Effector memory CD4-positive, alpha-beta T cell (primary cell): ENCODE measurements around the gene PCDHGB5.
"Not testable (repeated sequence)": the region's sequence is repeated elsewhere in the genome, so short reads cannot be mapped to it uniquely, and the experiment has no call there.

Source experiments
- DNase-seq, 3 donors: peaks; one replicate each; pipeline ENCODE4 v3.0.0-alpha.2; 2020
- H3K27ac ChIP-seq: 2 replicates; pipeline ENCODE4 v1.7.0; 2013; ENCODE audit warnings: mild to moderate bottlenecking, low read length, moderate library complexity; ENCODE audit not compliant: insufficient read depth, poor library complexity, severe bottlenecking
- H3K27me3 ChIP-seq: replicated peaks from 2 replicates; pipeline ENCODE4 v1.7.0; 2013; ENCODE audit warnings: mild to moderate bottlenecking, low read length; ENCODE audit not compliant: insufficient read depth, control insufficient read depth, poor library complexity, severe bottlenecking
- H3K36me3 ChIP-seq: 2 replicates; pipeline ENCODE4 v1.7.0; 2013; ENCODE audit warnings: mild to moderate bottlenecking, low read length, moderate library complexity; ENCODE audit not compliant: control insufficient read depth, insufficient read depth
- H3K4me1 ChIP-seq: 2 replicates; pipeline ENCODE4 v1.7.0; 2013; ENCODE audit warnings: low read length, mild to moderate bottlenecking; ENCODE audit not compliant: control insufficient read depth, insufficient read depth, poor library complexity, severe bottlenecking
- H3K4me3 ChIP-seq: 2 replicates; pipeline ENCODE4 v1.7.0; 2013; ENCODE audit warnings: low read length, low read depth, mild to moderate bottlenecking; ENCODE audit not compliant: insufficient read depth, poor library complexity, severe bottlenecking
- H3K9me3 ChIP-seq: 2 replicates; pipeline ENCODE4 v1.7.0; 2013; ENCODE audit warnings: mild to moderate bottlenecking, low read length, moderate library complexity; ENCODE audit not compliant: control insufficient read depth

PCDHGB5 gene

DNA sequence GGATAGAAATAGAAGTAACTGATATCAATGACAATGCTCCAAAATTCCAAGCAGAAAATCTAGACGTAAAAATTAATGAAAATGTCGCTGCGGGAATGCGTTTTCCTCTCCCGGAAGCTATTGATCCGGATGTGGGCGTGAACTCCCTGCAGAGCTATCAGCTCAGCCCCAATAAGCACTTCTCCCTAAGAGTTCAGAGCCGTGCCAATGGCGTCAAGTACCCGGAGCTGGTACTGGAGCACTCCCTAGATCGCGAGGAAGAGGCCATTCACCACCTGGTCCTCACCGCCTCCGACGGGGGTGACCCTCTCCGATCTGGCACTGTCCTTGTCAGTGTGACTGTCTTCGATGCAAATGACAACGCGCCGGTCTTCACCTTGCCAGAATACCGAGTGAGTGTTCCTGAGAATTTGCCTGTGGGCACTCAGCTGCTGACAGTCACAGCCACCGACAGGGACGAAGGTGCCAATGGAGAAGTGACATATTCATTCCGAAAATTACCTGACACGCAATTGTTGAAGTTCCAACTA is 15.9 kb downstream of the PCDHGB5 start:
- peaks cover 58% of the 10 kb centered on the region for H3K27me3 ChIP-seq
- no peak overlapping the region for H3K27ac ChIP-seq
- H3K36me3 ChIP-seq, result no peaks in the 10 kb centered on the region
- no peak for DNase-seq
- H3K4me3 ChIP-seq, result peak overlapping the region; percentile 37
- H3K4me1 ChIP-seq, result peaks cover 7% of the 10 kb centered on the region
- peaks cover 7% of the 10 kb centered on the region for H3K9me3 ChIP-seq

GRCh38 chr5:141414548-141415274 is 17.0 kb downstream of the PCDHGB5 start:
- H3K36me3 ChIP-seq, H3K4me3 ChIP-seq, DNase-seq, H3K9me3 ChIP-seq, H3K27ac ChIP-seq, H3K4me1 ChIP-seq: not testable (repeated sequence)
- H3K27me3 ChIP-seq, result peaks cover 61% of the 10 kb centered on the region

DNA sequence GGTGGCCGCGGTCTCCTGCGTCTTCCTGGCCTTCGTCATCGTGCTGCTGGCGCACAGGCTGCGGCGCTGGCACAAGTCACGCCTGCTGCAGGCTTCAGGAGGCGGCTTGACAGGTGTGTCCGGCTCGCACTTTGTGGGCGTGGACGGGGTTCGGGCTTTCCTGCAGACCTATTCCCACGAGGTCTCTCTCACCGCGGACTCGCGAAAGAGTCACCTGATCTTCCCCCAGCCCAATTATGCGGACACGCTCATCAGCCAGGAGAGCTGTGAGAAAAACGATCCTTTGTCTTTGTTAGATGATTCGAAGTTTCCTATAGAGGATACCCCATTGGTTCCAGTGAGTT is 17.5 kb downstream of the PCDHGB5 start:
- peaks cover 63% of the 10 kb centered on the region for H3K27me3 ChIP-seq
- not testable (repeated sequence) for H3K4me3 ChIP-seq, H3K9me3 ChIP-seq, H3K36me3 ChIP-seq, DNase-seq, H3K4me1 ChIP-seq, H3K27ac ChIP-seq

GRCh38 chr5:141417494-141418172 is 19.9 kb downstream of the PCDHGB5 start, which contains the start of gene PCDHGB7:
Gene PCDHGB7, plus strand, starts transcription at chr5:141417677. Its CDS starts 183 bp downstream, at chr5:141417860.
- H3K36me3 ChIP-seq, H3K4me3 ChIP-seq, H3K27ac ChIP-seq, H3K4me1 ChIP-seq: not testable (repeated sequence)
- H3K27me3 ChIP-seq, result peaks cover 76% of the 10 kb centered on the region
- peak in 1 of 3 donors; percentile 16 for DNase-seq
- H3K9me3 ChIP-seq, result peaks cover 17% of the 10 kb centered on the region

DNA sequence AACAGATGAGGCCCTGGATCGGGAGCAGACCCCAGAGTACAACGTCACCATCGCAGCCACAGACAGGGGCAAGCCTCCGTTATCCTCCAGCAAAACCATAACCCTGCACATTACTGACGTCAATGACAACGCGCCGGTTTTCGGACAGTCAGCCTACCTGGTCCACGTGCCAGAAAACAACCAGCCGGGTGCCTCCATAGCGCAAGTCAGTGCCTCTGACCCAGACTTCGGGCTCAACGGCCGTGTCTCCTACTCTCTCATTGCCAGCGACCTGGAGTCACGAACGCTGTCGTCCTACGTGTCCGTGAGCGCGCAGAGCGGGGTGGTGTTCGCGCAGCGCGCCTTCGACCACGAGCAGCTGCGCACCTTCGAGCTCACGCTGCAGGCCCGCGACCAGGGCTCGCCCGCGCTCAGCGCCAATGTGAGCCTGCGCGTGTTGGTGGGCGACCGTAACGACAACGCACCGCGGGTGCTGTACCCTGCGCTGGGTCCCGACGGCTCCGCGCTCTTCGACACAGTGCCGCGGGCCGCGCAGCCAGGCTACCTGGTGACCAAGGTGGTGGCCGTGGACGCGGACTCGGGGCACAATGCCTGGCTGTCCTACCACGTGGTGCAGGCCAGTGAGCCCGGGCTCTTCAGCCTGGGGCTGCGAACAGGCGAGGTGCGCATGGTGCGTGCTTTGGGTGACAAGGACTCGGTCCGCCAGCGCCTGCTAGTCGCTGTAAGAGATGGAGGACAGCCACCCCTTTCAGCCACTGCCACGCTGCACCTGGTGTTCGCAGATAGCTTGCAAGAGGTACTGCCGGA is 21.5 kb downstream of the PCDHGB5 start:
- no peak for DNase-seq
- H3K9me3 ChIP-seq, result peaks cover 16% of the 10 kb centered on the region

GRCh38 chr5:141420855-141421488 is 23.2 kb downstream of the PCDHGB5 start, which contains the start of gene PCDHGA11:
Gene PCDHGA11, plus strand, starts transcription at chr5:141421051. Its CDS starts 177 bp downstream, at chr5:141421228.
- H3K4me1 ChIP-seq, result no peaks in the 10 kb centered on the region
- no peak within 1 kb of the TSS for H3K27ac ChIP-seq
- peaks cover 67% of the 10 kb centered on the region for H3K27me3 ChIP-seq
- peaks cover 14% of the 10 kb centered on the region for H3K9me3 ChIP-seq
- H3K4me3 ChIP-seq, result peak within 1 kb of the TSS; percentile 37
- no peaks in the 10 kb centered on the region for H3K36me3 ChIP-seq
- DNase-seq, result no peak

More for the DNA sequence above, 21.5 kb downstream of the PCDHGB5 start:
- H3K27me3 ChIP-seq, result peaks cover 67% of the 10 kb centered on the region
- H3K4me3 ChIP-seq, result no peak overlapping the region
- H3K27ac ChIP-seq, result no peak overlapping the region
- H3K4me1 ChIP-seq, result peaks cover 3% of the 10 kb centered on the region
- no peaks in the 10 kb centered on the region for H3K36me3 ChIP-seq

- H3K4me3 ChIP-seq, result no peak overlapping the region
- peaks cover 14% of the 10 kb centered on the region for H3K9me3 ChIP-seq
- no peaks in the 10 kb centered on the region for H3K4me1 ChIP-seq
- H3K27me3 ChIP-seq, result peaks cover 63% of the 10 kb centered on the region
- DNase-seq, result no peak
- H3K27ac ChIP-seq, result no peak overlapping the region
- no peaks in the 10 kb centered on the region for H3K36me3 ChIP-seq
These were observed 23.7 kb downstream of the PCDHGB5 start for GRCh38 chr5:141421489-141421855.

- Histone ChIP-seq H3K36me3 (no peaks in the 10 kb centered on the region), H3K27me3 (peaks cover 49% of the 10 kb centered on the region), H3K9me3 (peaks cover 14% of the 10 kb centered on the region), H3K27ac (no peak overlapping the region), H3K4me1 (no peaks in the 10 kb centered on the region), H3K4me3 (no peak overlapping the region)
- DNase-seq, result no peak
These were observed 25.1 kb downstream of the PCDHGB5 start for GRCh38 chr5:141422742-141423291.

GRCh38 chr5:141427783-141428426 is 30.2 kb downstream of the PCDHGB5 start:
- Histone ChIP-seq H3K4me3 (no peak overlapping the region), H3K9me3 (peaks cover 11% of the 10 kb centered on the region), H3K4me1 (no peaks in the 10 kb centered on the region), H3K27ac (no peak overlapping the region), H3K27me3 (peaks cover 25% of the 10 kb centered on the region), H3K36me3 (no peaks in the 10 kb centered on the region)
- no peak for DNase-seq
